Measurements from ENCODE around the gene ETV3L.
"Not testable (repeated sequence)": the region's sequence is repeated elsewhere in the genome, so short reads cannot be mapped to it uniquely, and the experiment has no call there.

The ETV3L gene

GRCh38 chr1:157104598-157105293 is 5.1 kb upstream of the ETV3L start:
- DNase-seq: no peak

- no peak for DNase-seq
These were observed 3.7 kb upstream of the ETV3L start for GRCh38 chr1:157103268-157103667.

- DNase-seq: no peak
These were observed 1.5 kb upstream of the ETV3L start for GRCh38 chr1:157101149-157101548.

- not testable (repeated sequence) for DNase-seq
These were observed 498 bp downstream of the ETV3L start for GRCh38 chr1:157098987-157099632.

GRCh38 chr1:157098519-157098918 is 1.1 kb downstream of the ETV3L start:
- DNase-seq: no peak

- no peak for DNase-seq
These were observed 1.9 kb downstream of the ETV3L start for GRCh38 chr1:157097692-157098091.

GRCh38 chr1:157096881-157097280 is 2.7 kb downstream of the ETV3L start:
- no peak for DNase-seq

GRCh38 chr1:157095551-157095950 is 4.1 kb downstream of the ETV3L start:
- no peak for DNase-seq

- DNase-seq: no peak
These were observed 4.5 kb downstream of the ETV3L start for GRCh38 chr1:157095091-157095490.

- no peak for DNase-seq
These were observed 6.8 kb downstream of the ETV3L start for GRCh38 chr1:157092831-157093230.

GRCh38 chr1:157091668-157092273 is 7.8 kb downstream of the ETV3L start:
- DNase-seq: no peak

GRCh38 chr1:157091186-157091585 is 8.4 kb downstream of the ETV3L start:
- DNase-seq: no peak

GRCh38 chr1:157090771-157091170 is 8.8 kb downstream of the ETV3L start:
- DNase-seq: no peak

- peak; percentile 75 for DNase-seq
These were observed 9.4 kb downstream of the ETV3L start for GRCh38 chr1:157090196-157090647.

- DNase-seq: no peak
These were observed 9.8 kb downstream of the ETV3L start for GRCh38 chr1:157089789-157090188.

GRCh38 chr1:157088607-157089006 is 11.0 kb downstream of the ETV3L start:
- no peak for DNase-seq

GRCh38 chr1:157087030-157087429 is 12.6 kb downstream of the ETV3L start:
- no peak for DNase-seq

GRCh38 chr1:157086299-157086698 is 13.3 kb downstream of the ETV3L start:
- no peak for DNase-seq

GRCh38 chr1:157085421-157085820 is 14.2 kb downstream of the ETV3L start:
- no peak for DNase-seq

- DNase-seq: no peak
These were observed 14.9 kb downstream of the ETV3L start for GRCh38 chr1:157084720-157085119.

- DNase-seq: no peak
These were observed 17.9 kb downstream of the ETV3L start for GRCh38 chr1:157081707-157082106.

- no peak for DNase-seq
These were observed 18.9 kb downstream of the ETV3L start for GRCh38 chr1:157080714-157081113.

- no peak for DNase-seq
These were observed 22.2 kb downstream of the ETV3L start for GRCh38 chr1:157077394-157077793.

All from amniotic stem cell (primary cell).